GM18873 (cell line): ENCODE data around the gene F7.

Experiments
- ATAC-seq: cut with Tn5 transposase; IDR thresholded peaks from one replicate; pipeline ENCODE4 v1.9.1; 2021; ENCODE audit warnings: mild to moderate bottlenecking, moderate library complexity, moderate number of reproducible peaks; ENCODE audit not compliant: unreplicated experiment, low FRiP score

F7 gene

GRCh38 chr13:113129921-113130750 is 24.5 kb downstream of the F7 start:
- no peak for ATAC-seq

GRCh38 chr13:113135281-113135760 is 29.7 kb downstream of the F7 start:
- ATAC-seq, result no peak

GRCh38 chr13:113137691-113138298 is 32.2 kb downstream of the F7 start:
- ATAC-seq, result no peak

GRCh38 chr13:113138792-113139551 is 33.4 kb downstream of the F7 start:
- no peak for ATAC-seq

- no peak for ATAC-seq
These were observed 34.0 kb downstream of the F7 start for GRCh38 chr13:113139577-113139976.

GRCh38 chr13:113140677-113141600 is 35.3 kb downstream of the F7 start:
- no peak for ATAC-seq

GRCh38 chr13:113141601-113141970 is 36.0 kb downstream of the F7 start:
- no peak for ATAC-seq

GRCh38 chr13:113142876-113143275 is 37.3 kb downstream of the F7 start:
- no peak for ATAC-seq

- ATAC-seq, result no peak
These were observed 38.1 kb downstream of the F7 start for GRCh38 chr13:113143466-113144254.

- ATAC-seq, result no peak
These were observed 38.7 kb downstream of the F7 start for GRCh38 chr13:113144255-113144629.

GRCh38 chr13:113145496-113145895 is 39.9 kb downstream of the F7 start:
- no peak for ATAC-seq

- no peak for ATAC-seq
These were observed 40.5 kb downstream of the F7 start for GRCh38 chr13:113145911-113146598.

- ATAC-seq, result no peak
These were observed 41.2 kb downstream of the F7 start for GRCh38 chr13:113146750-113147149.

GRCh38 chr13:113147206-113147605 is 41.6 kb downstream of the F7 start:
- no peak for ATAC-seq

- ATAC-seq, result no peak
These were observed 42.8 kb downstream of the F7 start for GRCh38 chr13:113148407-113148806.

- no peak for ATAC-seq
These were observed 43.4 kb downstream of the F7 start for GRCh38 chr13:113148940-113149503.

- ATAC-seq, result no peak
These were observed 44.3 kb downstream of the F7 start for GRCh38 chr13:113149711-113150549.
